Kidney glomerular epithelial cell (primary cell): ENCODE measurements around the gene COL8A1.

Experiments
- DNase-seq: peaks from one replicate; lab custom pipeline; 2025; lab: John Stamatoyannopoulos, UW

Gene COL8A1

DNA sequence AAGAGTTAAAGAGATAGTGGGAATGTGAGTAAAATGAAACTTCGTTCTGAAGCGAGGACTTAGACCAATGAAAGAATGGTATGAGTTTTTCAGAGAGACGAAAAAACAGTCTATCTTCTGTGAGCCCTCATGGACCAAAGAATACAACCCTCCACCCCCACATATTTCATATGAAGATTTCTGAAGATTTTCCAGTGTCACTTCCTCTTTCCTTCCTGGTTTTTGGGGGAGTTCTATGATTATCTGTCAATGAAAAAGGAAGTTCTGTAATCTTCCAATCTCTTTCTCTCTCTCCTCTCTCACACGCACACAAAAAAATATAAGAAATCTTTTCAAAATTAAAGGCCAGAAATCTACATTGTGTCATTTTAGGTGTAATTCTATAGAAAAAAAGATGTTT lies 206.9 kb downstream of the COL8A1 start:
- no peak for DNase-seq

GRCh38 chr3:99845999-99846398 lies 207.6 kb downstream of the COL8A1 start:
- no peak for DNase-seq

DNA sequence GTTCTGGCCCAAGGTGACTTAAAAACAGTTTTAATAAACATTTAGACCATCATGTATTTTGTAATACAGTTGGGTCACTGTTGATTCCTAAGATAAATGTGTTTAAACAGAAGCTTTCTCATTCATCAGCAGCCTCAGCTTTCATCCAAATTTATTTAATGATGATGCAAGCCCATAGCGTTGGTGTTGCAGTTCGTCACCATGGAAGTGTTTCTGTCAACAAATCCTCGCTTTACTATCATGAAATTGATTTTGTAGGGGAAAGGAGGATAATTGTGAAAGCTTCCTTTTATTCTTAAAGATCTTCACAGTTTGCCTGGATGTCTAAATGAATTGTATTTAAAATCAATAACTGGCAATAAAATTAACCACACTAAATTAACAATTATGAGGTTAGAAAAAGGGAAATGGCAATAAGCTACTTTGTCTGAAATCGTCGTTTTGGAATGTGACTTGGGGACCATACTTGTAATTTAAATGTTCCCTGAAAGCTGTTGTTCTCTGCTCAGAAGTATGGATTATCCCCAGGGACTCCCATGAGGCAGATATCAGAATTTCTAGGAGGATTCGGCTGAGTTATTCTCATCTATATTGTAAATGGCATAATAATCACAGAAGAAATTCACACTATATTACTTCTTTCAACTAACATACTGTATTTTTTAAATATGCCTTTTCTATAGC lies 208.2 kb downstream of the COL8A1 start:
- DNase-seq: no peak

DNA sequence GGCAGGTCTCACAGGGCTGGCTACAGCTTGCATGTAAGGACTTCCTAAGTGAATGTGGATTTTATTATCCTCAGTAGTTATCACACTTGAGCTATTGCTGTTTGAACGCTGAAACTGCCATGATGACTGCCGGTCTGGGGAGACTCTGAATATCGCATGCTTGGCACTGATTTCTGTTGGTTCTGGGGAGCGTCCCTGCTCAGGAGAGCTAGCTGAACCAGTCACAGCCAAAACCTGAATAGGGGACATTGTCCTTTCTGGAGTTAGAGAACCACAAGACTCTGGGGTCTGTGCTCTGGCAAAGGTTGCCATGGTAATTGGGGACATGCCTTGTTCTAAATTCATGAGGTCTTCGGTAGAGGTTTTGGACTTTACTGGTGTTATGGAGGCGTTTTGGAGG lies 210.0 kb downstream of the COL8A1 start:
- DNase-seq: no peak
